GM12875 (cell line): ENCODE results near the gene CARMIL3.

Experiments
- H3K4me3 ChIP-seq: one replicate; pipeline ENCODE4 v1.5.1; 2011; ENCODE audit warnings: low read depth, low read length, control low read depth
- CTCF ChIP-seq: IDR thresholded peaks from 2 replicates; pipeline ENCODE4 v1.5.1; 2011; ENCODE audit warnings: low read depth, mild to moderate bottlenecking, control low read depth, inconsistent platforms, low read length, moderate library complexity, borderline replicate concordance; ENCODE audit not compliant: insufficient read depth

The CARMIL3 gene

GRCh38 chr14:24051176-24051788, 527 bp upstream of the CARMIL3 start:
- TF ChIP-seq CTCF: no peak
- H3K4me3 ChIP-seq: peak overlapping the region; percentile 60

GRCh38 chr14:24052656-24053547, 1.1 kb downstream of the CARMIL3 start:
- no peak overlapping the region for H3K4me3 ChIP-seq
- no peak for TF ChIP-seq CTCF

DNA sequence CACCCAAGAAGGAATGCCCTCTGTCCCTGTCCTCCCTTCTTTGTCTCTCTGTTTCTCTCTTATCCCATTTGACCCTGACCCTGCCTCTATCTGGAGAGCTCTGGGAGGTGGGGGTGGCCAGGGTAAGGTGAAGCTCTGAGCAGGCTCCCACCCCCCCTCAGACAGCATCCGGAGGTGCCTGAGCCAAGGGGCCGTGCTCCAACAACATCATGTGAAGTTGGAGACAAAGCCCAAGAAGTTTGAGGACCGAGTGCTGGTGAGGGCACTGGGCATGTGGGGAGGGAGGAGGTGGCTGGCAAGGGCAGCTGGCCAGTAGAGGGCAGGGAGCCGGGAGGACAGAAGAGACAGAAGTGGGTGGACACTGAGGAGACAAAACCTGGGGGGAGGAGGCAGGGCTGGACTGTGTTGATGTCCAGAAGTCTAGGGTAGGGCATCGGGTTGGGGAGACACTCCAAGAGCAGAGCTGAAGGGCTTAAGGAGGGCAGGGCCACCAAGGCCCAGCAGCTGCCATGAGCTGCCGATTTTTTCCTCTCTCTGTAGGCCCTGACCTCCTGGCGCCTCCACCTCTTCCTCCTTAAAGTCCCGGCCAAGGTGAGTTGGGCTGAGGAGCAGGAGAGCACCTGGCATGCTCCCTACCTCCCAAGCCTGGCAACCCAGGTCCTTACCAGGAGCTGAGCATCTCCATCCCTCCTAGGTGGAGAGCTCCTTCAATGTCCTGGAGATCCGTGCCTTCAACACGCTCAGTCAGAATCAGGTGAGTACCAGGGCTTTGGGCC, 1.9 kb downstream of the CARMIL3 start:
- H3K4me3 ChIP-seq: no peak overlapping the region
- TF ChIP-seq CTCF: no peak

DNA sequence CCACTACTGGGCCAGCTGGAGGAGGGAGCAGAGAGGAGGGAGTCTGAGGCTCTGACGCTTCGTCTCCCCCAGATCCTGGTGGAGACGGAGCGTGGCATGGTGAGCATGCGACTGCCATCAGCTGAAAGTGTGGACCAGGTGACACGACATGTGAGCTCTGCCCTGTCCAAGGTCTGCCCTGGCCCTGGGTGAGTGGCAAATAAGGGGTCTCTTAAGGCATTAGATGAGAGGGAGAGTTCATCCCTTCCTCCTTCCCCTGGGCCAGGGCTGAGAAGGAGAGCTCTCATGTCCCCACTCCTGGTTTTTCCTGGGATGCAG, 2.5 kb downstream of the CARMIL3 start:
- no peak for TF ChIP-seq CTCF
- no peak overlapping the region for H3K4me3 ChIP-seq

DNA sequence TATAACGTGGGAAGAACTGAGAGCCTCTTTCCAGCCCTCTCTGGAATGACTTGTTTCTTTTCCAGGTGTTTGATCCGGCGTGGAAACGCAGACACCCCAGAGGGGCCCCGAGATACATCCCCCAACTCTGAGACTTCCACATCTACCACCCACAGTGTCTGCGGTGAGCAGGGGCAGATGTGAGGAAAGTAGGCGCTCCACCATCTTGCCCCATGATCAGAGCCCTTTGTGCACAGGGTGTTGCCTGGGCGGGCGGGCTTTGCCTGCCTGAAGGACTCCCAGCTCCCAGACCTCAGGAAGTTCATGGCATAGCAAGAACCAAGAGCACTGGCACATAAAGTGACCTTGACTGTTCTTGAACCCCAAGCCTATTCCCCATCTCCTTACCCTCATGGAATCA, 2.8 kb downstream of the CARMIL3 start:
- no peak for TF ChIP-seq CTCF
- H3K4me3 ChIP-seq: no peak overlapping the region

GRCh38 chr14:24055971-24056799, 4.4 kb downstream of the CARMIL3 start:
- H3K4me3 ChIP-seq: no peak overlapping the region
- no peak for TF ChIP-seq CTCF
